K562 (cell line): ENCODE results near the gene GRK4. TPM values are rescaled to one million over a fixed set of nuclear protein-coding genes. Genes with fewer than 3 reads are reported as not detected.
A peak's percentile ranks its signal among the peaks of the same experiment; 100 is the strongest.

Experiments used
- ATAC-seq: fragments of 200-7000 bp; cut with Tn5 transposase; 3 replicates; pipeline ENCODE4 v1.9.1; 2020; ENCODE audit warnings: moderate library complexity
- BruUV-seq: library from RNA; stranded (reverse); fragments of 400-500 nt; replicated peaks from 2 replicates; lab custom pipeline; 2021; lab: Mats Ljungman, UMichigan
- CTCF ChIA-PET: fragments of 300-600 bp; formaldehyde crosslinking; extraction: SDS; loops from one replicate; lab custom pipeline; 2021; ENCODE audit warnings: low intra/inter-chr PET ratio; lab: Yijun Ruan, JAX
- POLR2A ChIA-PET: fragments of 300-600, 350-650 bp; sonication (Branson Sonifier 250); formaldehyde crosslinking; extraction: SDS; loops from one replicate; lab custom pipeline; 2021; ENCODE audit warnings: antibody characterized with exemption, inconsistent platforms; lab: Yijun Ruan, JAX
- DNase-seq, 4 experiments: peaks; one replicate each; pipeline versions ENCODE4 v3.0.0 to v3.0.0-alpha.2; 2011 to 2018; ENCODE audit warnings: low spot score in 3 of 4, mixed read lengths in 3 of 4; ENCODE audit errors: extremely low read depth in 1 of 4
- FAIRE-seq: peaks from 2 replicates; lab custom pipeline; 2011; peaks lifted over from hg19 to GRCh38; lab: Jason Lieb, UNC
- H2AFZ ChIP-seq: 2 replicates; pipeline ENCODE4 v1.6.0; 2011; ENCODE audit warnings: low read depth, low read length, control low read depth, inconsistent platforms
- H3K27ac ChIP-seq: fragments of 200-600 bp; 3 replicates; pipeline ENCODE4 v1.8.0; 2011; ENCODE audit warnings: low read depth, mild to moderate bottlenecking, control low read depth, inconsistent platforms, low read length, moderate library complexity, mixed read lengths; ENCODE audit errors: extremely low read depth
- H3K27me3 ChIP-seq, 2 experiments: fragments of 300-600 bp in 1 of 2; 2 replicates in 1 of 2; 3 replicates in 1 of 2; pipeline versions ENCODE4 v1.6.0 to v1.8.0; 2011; ENCODE audit warnings: inconsistent platforms in 2 of 2, low read length in 2 of 2, mild to moderate bottlenecking in 1 of 2, mixed read lengths in 1 of 2, moderate library complexity in 1 of 2; ENCODE audit not compliant: control insufficient read depth in 2 of 2, insufficient read depth in 2 of 2
- H3K36me3 ChIP-seq: fragments of 300-600 bp; 3 replicates; pipeline ENCODE4 v1.8.0; 2011; ENCODE audit warnings: mild to moderate bottlenecking, low read length, inconsistent platforms; ENCODE audit not compliant: control insufficient read depth, insufficient read depth
- H3K4me1 ChIP-seq, 2 experiments: fragments of 200-600 bp in 1 of 2; replicated peaks in 1 of 2; 2 replicates in 1 of 2; 3 replicates in 1 of 2; pipeline versions ENCODE4 v1.5.1 to v1.8.0; 2011; ENCODE audit warnings: inconsistent platforms in 2 of 2, low read length in 2 of 2, mild to moderate bottlenecking in 1 of 2, mixed read lengths in 1 of 2, moderate library complexity in 1 of 2; ENCODE audit not compliant: control insufficient read depth in 2 of 2, insufficient read depth in 2 of 2
- H3K4me2 ChIP-seq: 2 replicates; pipeline ENCODE4 v1.6.1; 2011; ENCODE audit warnings: low read length, control low read depth, inconsistent platforms, mixed read lengths; ENCODE audit not compliant: insufficient read depth
- H3K4me3 ChIP-seq: fragments of 200-600 bp; sonication (generic), shearing (Covaris generic); 2 replicates; pipeline ENCODE4 v1.5.1; 2016; ENCODE audit warnings: control low read depth, inconsistent platforms
- H3K79me2 ChIP-seq: fragments of 200-600 bp; 3 replicates; pipeline ENCODE4 v1.8.0; 2011; ENCODE audit warnings: low read length, inconsistent platforms; ENCODE audit not compliant: control insufficient read depth, insufficient read depth
- H3K9ac ChIP-seq, 2 experiments: 2 replicates each; pipeline versions ENCODE4 v1.6.0 to v1.6.1; 2011; ENCODE audit warnings: low read depth in 2 of 2, low read length in 2 of 2, control low read depth in 1 of 2, inconsistent platforms in 1 of 2, mild to moderate bottlenecking in 1 of 2, mixed read lengths in 1 of 2; ENCODE audit not compliant: insufficient read depth in 1 of 2
- H3K9me1 ChIP-seq: one replicate; pipeline ENCODE4 v1.6.0; 2011; ENCODE audit warnings: inconsistent platforms, mild to moderate bottlenecking, low read length, moderate library complexity; ENCODE audit not compliant: control insufficient read depth, insufficient read depth
- H3K9me3 ChIP-seq: replicated peaks from 2 replicates; pipeline ENCODE4 v1.5.1; 2011; ENCODE audit warnings: low read depth, low read length, inconsistent platforms; ENCODE audit not compliant: control insufficient read depth, insufficient read depth
- H4K20me1 ChIP-seq: replicated peaks from 2 replicates; pipeline ENCODE4 v1.6.1; 2011; ENCODE audit warnings: low read length, inconsistent platforms, mixed read lengths; ENCODE audit not compliant: control insufficient read depth, insufficient read depth
- GABPB1 ChIP-seq: sonication (generic); formaldehyde crosslinking; IDR thresholded peaks from 2 replicates; pipeline ENCODE4 v1.8.0; 2022; ENCODE audit warnings: mild to moderate bottlenecking, missing genetic modification reagents
- ZBTB33 ChIP-seq: sonication (generic); formaldehyde crosslinking; IDR thresholded peaks from 2 replicates; pipeline ENCODE4 v1.8.1; 2023; ENCODE audit warnings: mild to moderate bottlenecking, missing genetic modification reagents
- WGBS: fragments of 100-300 bp; shearing (Covaris generic); methylation state at CpG from one replicate; pipeline ENCODE4 v1.1.6; 2016; ENCODE audit warnings: low coverage, mixed read lengths; ENCODE audit not compliant: insufficient coverage; ENCODE audit errors: missing lambda C conversion rate; 5-methylcytosine and 5-hydroxymethylcytosine counted together
- in situ Hi-C: fragments of 300-500 bp; cut with MboI; formaldehyde crosslinking; loops from 4 replicates; pipeline ENCODE4 v1.15.0; 2018; ENCODE audit warnings: inconsistent platforms, mixed read lengths
- intact Hi-C: fragments of 100-400 bp; cut with micrococcal nuclease; formaldehyde crosslinking; loops from 2 replicates; pipeline ENCODE4 v1.14.2; 2022
- polyA plus RNA-seq, 8 experiments: library from polyadenylated mRNA; depleted of rRNA in 4 of 8; stranded (reverse) in 5 of 8; unstranded in 3 of 8; fragments of >200 nt; fragmentation: Nextera tagmentation in 2 of 8; fragmentation: Illumina TruSeq in 1 of 8; extraction: Ambion mirVana in 2 of 8; extraction: Trizol in 1 of 8; gene quantifications; 2 replicates each; pipeline versions ENCODE4 v1.2.1 to v1.2.3, GENCODE V29; 2011 to 2014; ENCODE audit warnings: inconsistent platforms in 1 of 8, missing spikeins in 1 of 8
- total RNA-seq, 7 experiments: library from RNA; depleted of rRNA in 6 of 7; stranded (reverse); fragments of >200 nt in 6 of 7; fragmentation: Illumina TruSeq in 2 of 7; extraction: Trizol in 2 of 7; gene quantifications; 2 replicates each; pipeline versions ENCODE4 v1.2.1 to v1.2.3, GENCODE V29; 2011 to 2021; ENCODE audit warnings: low replicate concordance in 1 of 7

The GRK4 gene
- total and polyA plus RNA-seq, 9 of the 15 experiments (the other 6 are each of a cell fraction or from before 2014, with no cell fraction given) = 1.1 to 4.8 (median 2.6) TPM

GRCh38 chr4:2925931-2926860 is 37.2 kb upstream of the GRK4 start:
- peak overlapping the region in 1 of 2 experiments; percentile 23; a peak in 1 of 4 replicates for H3K9ac ChIP-seq
- DNase-seq (no peak), FAIRE-seq (no peak), ATAC-seq (no peak)
- no TSS peak for BruUV-seq
- H3K36me3 ChIP-seq = peaks cover 75% of the 10 kb centered on the region; the same call in 2 of the 3 replicates
- H4K20me1 ChIP-seq = 0 out of 2 replicates have a peak, but pooled peaks cover 8% of the 10 kb centered on the region
- 93% methylated on average over 36 of the region's 41 CpGs for WGBS
- intact Hi-C loops = no loop called here
- no peak overlapping the region for H3K27ac ChIP-seq
- in situ Hi-C loops = no loop called here
- H2AFZ ChIP-seq = no peak overlapping the region
- TF ChIP-seq ZBTB33 (CRISPR knock-in tag) (peak; percentile 63; the same call in 1 of the 2 replicates), GABPB1 (CRISPR knock-in tag) (no peak)
- no peaks in the 10 kb centered on the region for H3K27me3 ChIP-seq
- H3K9me3 ChIP-seq = no peaks in the 10 kb centered on the region
- ChIA-PET POLR2A (interaction anchor here (1.0 kb wide), 1 partner anchor 9 kb away, joined by 3 read pairs; no protein-coding TSS in a partner anchor), CTCF (no interaction called here)
- no peaks in the 10 kb centered on the region for H3K79me2 ChIP-seq
- peaks cover 0 to 12% of the 10 kb centered on the region in 2 experiments; a peak in 1 of 5 replicates for H3K4me1 ChIP-seq
- H3K4me2 ChIP-seq = no peak overlapping the region
- no peak overlapping the region for H3K4me3 ChIP-seq
- H3K9me1 ChIP-seq = no peaks in the 10 kb centered on the region
